Measurements from ENCODE around the gene RASL10B. TPM values are rescaled to one million over a fixed set of nuclear protein-coding genes. Genes with fewer than 3 reads are reported as not detected.

RASL10B gene
- total RNA-seq, 1 donor from 2014 or later, result 31.7 TPM

DNA sequence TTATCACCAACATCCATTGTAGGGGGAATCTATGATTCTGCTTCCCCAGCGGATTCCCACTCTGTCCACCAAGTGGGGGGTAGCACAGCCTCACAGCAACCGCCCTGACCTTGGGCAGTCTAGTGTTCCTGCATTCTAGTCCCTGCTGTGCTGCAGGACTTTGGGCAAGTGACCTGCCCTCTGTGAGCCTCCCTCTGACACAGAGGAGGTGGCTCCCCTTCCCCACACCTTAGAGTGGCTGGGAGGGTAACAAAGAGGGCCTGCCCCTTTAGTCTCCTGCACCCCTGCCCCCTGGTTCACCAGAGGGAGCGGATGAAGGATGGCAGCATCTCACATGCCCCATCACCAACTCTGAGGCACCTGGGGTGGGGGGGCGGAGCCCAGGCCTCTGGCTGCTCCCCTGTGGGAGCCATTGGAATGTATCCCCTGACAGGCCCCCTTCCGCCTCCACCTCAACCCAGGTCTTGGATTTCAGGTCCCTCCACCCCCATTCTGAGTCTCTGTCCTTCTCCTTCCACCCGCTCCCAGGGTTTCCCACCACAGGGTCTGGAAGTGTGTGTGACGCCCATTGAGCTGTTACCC, 11.5 kb downstream of the RASL10B start:
- Mint-ChIP-seq H3K27me3 (ENCODE audit: low read depth) (peaks cover 57% of the 10 kb centered on the region), H3K4me3 (no peak overlapping the region)
- TF ChIP-seq, protein P1, sequence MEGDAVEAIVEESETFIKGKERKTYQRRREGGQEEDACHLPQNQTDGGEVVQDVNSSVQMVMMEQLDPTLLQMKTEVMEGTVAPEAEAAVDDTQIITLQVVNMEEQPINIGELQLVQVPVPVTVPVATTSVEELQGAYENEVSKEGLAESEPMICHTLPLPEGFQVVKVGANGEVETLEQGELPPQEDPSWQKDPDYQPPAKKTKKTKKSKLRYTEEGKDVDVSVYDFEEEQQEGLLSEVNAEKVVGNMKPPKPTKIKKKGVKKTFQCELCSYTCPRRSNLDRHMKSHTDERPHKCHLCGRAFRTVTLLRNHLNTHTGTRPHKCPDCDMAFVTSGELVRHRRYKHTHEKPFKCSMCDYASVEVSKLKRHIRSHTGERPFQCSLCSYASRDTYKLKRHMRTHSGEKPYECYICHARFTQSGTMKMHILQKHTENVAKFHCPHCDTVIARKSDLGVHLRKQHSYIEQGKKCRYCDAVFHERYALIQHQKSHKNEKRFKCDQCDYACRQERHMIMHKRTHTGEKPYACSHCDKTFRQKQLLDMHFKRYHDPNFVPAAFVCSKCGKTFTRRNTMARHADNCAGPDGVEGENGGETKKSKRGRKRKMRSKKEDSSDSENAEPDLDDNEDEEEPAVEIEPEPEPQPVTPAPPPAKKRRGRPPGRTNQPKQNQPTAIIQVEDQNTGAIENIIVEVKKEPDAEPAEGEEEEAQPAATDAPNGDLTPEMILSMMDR (conservative IDR thresholded peaks at IDR 0.05), result no peak

DNA sequence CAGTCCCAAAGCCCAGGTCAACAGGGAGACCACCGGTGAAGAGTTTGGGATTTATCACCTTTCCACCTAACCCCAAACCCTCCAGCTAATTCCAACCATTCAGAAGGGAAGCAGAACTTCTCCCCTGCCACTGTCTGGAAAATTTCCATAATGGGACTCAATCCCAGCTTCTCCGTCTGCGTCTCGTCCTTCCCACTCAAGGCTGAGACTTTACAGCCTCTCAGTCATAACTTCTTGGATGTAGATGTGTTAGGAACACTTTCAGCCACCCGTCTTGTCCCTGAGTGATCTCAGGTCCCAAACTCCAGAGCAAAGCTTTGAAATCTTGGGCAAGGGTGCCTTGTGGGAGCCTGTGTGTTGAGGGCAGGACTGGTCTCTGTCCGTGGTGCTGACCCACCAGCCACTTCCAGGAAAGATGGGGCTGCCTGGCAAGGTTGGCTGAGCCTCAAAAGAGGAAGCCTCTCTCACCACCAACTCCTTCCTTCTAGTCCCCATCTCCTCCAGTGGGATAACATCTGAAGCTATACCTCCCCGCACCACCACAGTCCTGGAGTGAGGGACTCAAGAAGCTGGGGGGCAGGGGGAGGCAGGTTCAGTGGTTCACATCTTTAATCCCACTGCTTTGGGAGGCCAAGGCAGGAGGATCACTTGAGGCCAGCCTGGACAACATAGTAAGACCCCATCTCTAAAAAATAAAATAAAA, 12.3 kb downstream of the RASL10B start:
- peaks cover 60% of the 10 kb centered on the region for H3K27me3 Mint-ChIP-seq (ENCODE audit: low read depth)
- H3K27ac Mint-ChIP-seq (ENCODE audit: unreplicated experiment), result no peak overlapping the region
- peak; percentile 49 for DNase-seq (ENCODE audit: low read depth, low spot score)
- no peaks in the 10 kb centered on the region for H3K36me3 Mint-ChIP-seq (ENCODE audit: low read depth)
- peaks cover 3% of the 10 kb centered on the region for H3K4me1 Mint-ChIP-seq
- TF ChIP-seq, protein P1 (conservative IDR thresholded peaks at IDR 0.05), result no peak
- no peaks in the 10 kb centered on the region for H3K9me3 Mint-ChIP-seq
- peak overlapping the region; percentile 49 for H3K4me3 Mint-ChIP-seq

More for the DNA sequence above, 11.5 kb downstream of the RASL10B start:
- Mint-ChIP-seq H3K27ac (ENCODE audit: unreplicated experiment) (no peak overlapping the region), H3K9me3 (no peaks in the 10 kb centered on the region), H3K4me1 (peaks cover 3% of the 10 kb centered on the region), H3K36me3 (ENCODE audit: low read depth) (no peaks in the 10 kb centered on the region)
- DNase-seq (ENCODE audit: low read depth, low spot score), result no peak

DNA sequence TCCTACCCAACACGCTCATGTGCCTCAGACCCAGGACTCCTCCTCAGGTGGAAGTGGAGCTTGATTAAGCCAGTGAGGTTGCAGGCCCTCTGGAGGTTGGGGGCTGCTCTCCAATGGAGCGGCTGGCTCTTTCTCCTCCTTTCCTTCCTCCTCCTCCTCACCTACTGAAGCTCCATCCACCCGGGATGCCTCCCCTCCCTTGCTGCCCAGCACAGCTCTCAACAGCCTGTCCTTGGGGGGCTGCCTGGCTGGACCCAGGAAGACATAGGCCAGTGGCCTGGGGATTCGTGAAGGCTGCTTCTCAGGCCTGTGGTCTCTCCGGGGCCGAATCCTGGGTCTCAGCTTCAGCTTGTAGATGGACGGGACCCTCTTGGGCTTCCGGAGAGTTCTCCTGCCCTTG, 13.4 kb downstream of the RASL10B start:
- Mint-ChIP-seq H3K27ac (ENCODE audit: unreplicated experiment) (no peak overlapping the region), H3K27me3 (ENCODE audit: low read depth) (peaks cover 62% of the 10 kb centered on the region), H3K4me3 (no peak overlapping the region), H3K9me3 (no peaks in the 10 kb centered on the region), H3K4me1 (peaks cover 8% of the 10 kb centered on the region), H3K36me3 (ENCODE audit: low read depth) (no peaks in the 10 kb centered on the region)
- DNase-seq (ENCODE audit: low read depth, low spot score), result no peak
- TF ChIP-seq, protein P1 (conservative IDR thresholded peaks at IDR 0.05), result no peak

DNA sequence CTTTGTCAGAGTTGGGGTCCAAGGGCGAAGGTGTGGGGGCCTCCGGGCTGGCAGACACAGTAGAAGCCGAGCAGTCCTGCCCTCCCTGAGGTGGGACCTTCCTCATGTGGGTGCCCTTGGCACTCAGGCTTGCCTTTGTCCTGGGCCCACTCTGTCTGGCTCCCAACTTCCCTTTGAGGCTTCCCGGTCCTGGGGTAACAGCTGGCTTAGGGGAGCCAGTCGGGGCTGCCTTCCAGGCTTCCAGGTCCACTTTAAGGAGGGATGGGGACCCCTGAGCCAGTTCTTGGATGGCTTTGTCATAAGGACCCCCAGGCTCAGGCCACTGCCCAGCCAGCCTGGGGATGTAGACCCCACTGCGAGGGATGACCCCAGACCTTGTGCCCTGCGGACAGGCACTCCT, 13.8 kb downstream of the RASL10B start:
- no peak for DNase-seq (ENCODE audit: low read depth, low spot score)
- H3K27ac Mint-ChIP-seq (ENCODE audit: unreplicated experiment), result no peak overlapping the region
- H3K36me3 Mint-ChIP-seq (ENCODE audit: low read depth), result no peaks in the 10 kb centered on the region
- peaks cover 10% of the 10 kb centered on the region for H3K4me1 Mint-ChIP-seq
- H3K27me3 Mint-ChIP-seq (ENCODE audit: low read depth), result peaks cover 61% of the 10 kb centered on the region
- TF ChIP-seq, protein P1 (conservative IDR thresholded peaks at IDR 0.05), result no peak
- no peak overlapping the region for H3K4me3 Mint-ChIP-seq
- H3K9me3 Mint-ChIP-seq, result no peaks in the 10 kb centered on the region

DNA sequence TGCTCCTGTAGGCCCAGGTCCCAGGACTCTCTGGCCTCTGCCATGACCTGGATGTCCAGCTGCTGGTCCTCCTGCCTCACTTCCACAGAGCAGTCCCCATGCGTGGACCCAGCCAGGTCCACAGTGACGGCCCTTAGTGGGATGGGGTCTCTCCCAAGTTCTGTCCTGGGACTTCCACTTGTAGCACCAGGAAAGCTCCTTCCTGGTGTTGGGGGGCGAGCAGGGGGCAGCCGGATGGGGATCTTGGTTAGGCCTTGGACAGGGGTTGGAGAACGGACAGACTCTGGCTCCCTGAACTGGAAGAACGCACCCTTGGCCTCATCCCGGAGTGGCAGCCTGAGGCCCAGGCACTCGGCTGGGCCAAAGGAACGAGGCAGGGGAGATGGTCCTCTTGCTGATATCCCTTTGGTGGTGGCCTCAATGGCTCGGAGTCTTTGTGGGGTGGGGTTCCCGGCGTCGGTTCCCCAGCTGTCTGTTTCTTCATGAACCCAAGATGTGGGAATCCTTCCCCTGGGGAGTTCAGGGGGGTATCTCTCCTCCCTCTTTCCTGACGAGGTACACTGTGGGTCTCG, 14.4 kb downstream of the RASL10B start:
- no peak overlapping the region for H3K27ac Mint-ChIP-seq (ENCODE audit: unreplicated experiment)
- no peak overlapping the region for H3K4me3 Mint-ChIP-seq
- no peaks in the 10 kb centered on the region for H3K36me3 Mint-ChIP-seq (ENCODE audit: low read depth)
- no peaks in the 10 kb centered on the region for H3K9me3 Mint-ChIP-seq
- TF ChIP-seq, protein P1 (conservative IDR thresholded peaks at IDR 0.05), result no peak
- no peak for DNase-seq (ENCODE audit: low read depth, low spot score)
- H3K27me3 Mint-ChIP-seq (ENCODE audit: low read depth), result peaks cover 61% of the 10 kb centered on the region
- peaks cover 12% of the 10 kb centered on the region for H3K4me1 Mint-ChIP-seq
